ENCODE measurements around the gene ENTPD7. TPM values are rescaled to one million over a fixed set of nuclear protein-coding genes. Genes with fewer than 3 reads are reported as not detected.
A peak's percentile ranks its signal among the peaks of the same experiment; 100 is the strongest.

The ENTPD7 gene
- total RNA-seq, 1 experiment from 2014 or later, result 44.5 TPM

GRCh38 chr10:99676426-99676825, 17.1 kb downstream of the ENTPD7 start:
- in situ Hi-C loops (cut with HindIII; ENCODE audit: low pct_unique_long_range_greater_than_20kb, low sequenced_read_pairs), result no loop called here
- no peak for DNase-seq (ENCODE audit: low read depth)

GRCh38 chr10:99676895-99677294, 17.6 kb downstream of the ENTPD7 start:
- in situ Hi-C loops (cut with HindIII; ENCODE audit: low pct_unique_long_range_greater_than_20kb, low sequenced_read_pairs), result no loop called here
- DNase-seq (ENCODE audit: low read depth), result no peak

GRCh38 chr10:99678921-99679320, 19.6 kb downstream of the ENTPD7 start:
- in situ Hi-C loops (cut with HindIII; ENCODE audit: low pct_unique_long_range_greater_than_20kb, low sequenced_read_pairs), result no loop called here
- no peak for DNase-seq (ENCODE audit: low read depth)

- peak; percentile 72 for DNase-seq (ENCODE audit: low read depth)
- in situ Hi-C loops (cut with HindIII; ENCODE audit: low pct_unique_long_range_greater_than_20kb, low sequenced_read_pairs), result no loop called here
These were observed 22.2 kb downstream of the ENTPD7 start for GRCh38 chr10:99681553-99681952.

GRCh38 chr10:99682032-99682431, 22.7 kb downstream of the ENTPD7 start:
- DNase-seq (ENCODE audit: low read depth), result peak; percentile 74
- in situ Hi-C loops (cut with HindIII; ENCODE audit: low pct_unique_long_range_greater_than_20kb, low sequenced_read_pairs), result no loop called here

GRCh38 chr10:99682752-99683151, 23.4 kb downstream of the ENTPD7 start:
- in situ Hi-C loops (cut with HindIII; ENCODE audit: low pct_unique_long_range_greater_than_20kb, low sequenced_read_pairs), result no loop called here
- DNase-seq (ENCODE audit: low read depth), result peak; percentile 35

GRCh38 chr10:99685597-99685967, 26.3 kb downstream of the ENTPD7 start:
- peak; percentile 28 for DNase-seq (ENCODE audit: low read depth)
- in situ Hi-C loops (cut with HindIII; ENCODE audit: low pct_unique_long_range_greater_than_20kb, low sequenced_read_pairs), result no loop called here

GRCh38 chr10:99689461-99689860, 30.2 kb downstream of the ENTPD7 start:
- in situ Hi-C loops (cut with HindIII; ENCODE audit: low pct_unique_long_range_greater_than_20kb, low sequenced_read_pairs), result no loop called here
- no peak for DNase-seq (ENCODE audit: low read depth)

- in situ Hi-C loops (cut with HindIII; ENCODE audit: low pct_unique_long_range_greater_than_20kb, low sequenced_read_pairs), result no loop called here
- DNase-seq (ENCODE audit: low read depth), result no peak
These were observed 34.7 kb downstream of the ENTPD7 start for GRCh38 chr10:99693933-99694583.

- in situ Hi-C loops (cut with HindIII; ENCODE audit: low pct_unique_long_range_greater_than_20kb, low sequenced_read_pairs), result no loop called here
- DNase-seq (ENCODE audit: low read depth), result no peak
These were observed 36.5 kb downstream of the ENTPD7 start for GRCh38 chr10:99695761-99696160.

- DNase-seq (ENCODE audit: low read depth), result no peak
- in situ Hi-C loops (cut with HindIII; ENCODE audit: low pct_unique_long_range_greater_than_20kb, low sequenced_read_pairs), result no loop called here
These were observed 39.3 kb downstream of the ENTPD7 start for GRCh38 chr10:99698504-99699080.

- in situ Hi-C loops (cut with HindIII; ENCODE audit: low pct_unique_long_range_greater_than_20kb, low sequenced_read_pairs), result no loop called here
- DNase-seq (ENCODE audit: low read depth), result no peak
These were observed 41.3 kb downstream of the ENTPD7 start for GRCh38 chr10:99700649-99701048.

- in situ Hi-C loops (cut with HindIII; ENCODE audit: low pct_unique_long_range_greater_than_20kb, low sequenced_read_pairs), result no loop called here
- peak; percentile 53 for DNase-seq (ENCODE audit: low read depth)
These were observed 49.2 kb downstream of the ENTPD7 start for GRCh38 chr10:99708428-99709012.

- in situ Hi-C loops (cut with HindIII; ENCODE audit: low pct_unique_long_range_greater_than_20kb, low sequenced_read_pairs), result no loop called here
- peak; percentile 24 for DNase-seq (ENCODE audit: low read depth)
These were observed 50.3 kb downstream of the ENTPD7 start for GRCh38 chr10:99709480-99710229.

GRCh38 chr10:99711129-99711719, 51.9 kb downstream of the ENTPD7 start:
- in situ Hi-C loops (cut with HindIII; ENCODE audit: low pct_unique_long_range_greater_than_20kb, low sequenced_read_pairs), result no loop called here
- DNase-seq (ENCODE audit: low read depth), result peak; percentile 37

GRCh38 chr10:99714446-99714845, 55.1 kb downstream of the ENTPD7 start:
- no peak for DNase-seq (ENCODE audit: low read depth)
- in situ Hi-C loops (cut with HindIII; ENCODE audit: low pct_unique_long_range_greater_than_20kb, low sequenced_read_pairs), result no loop called here

- DNase-seq (ENCODE audit: low read depth), result no peak
- in situ Hi-C loops (cut with HindIII; ENCODE audit: low pct_unique_long_range_greater_than_20kb, low sequenced_read_pairs), result no loop called here
These were observed 61.1 kb downstream of the ENTPD7 start for GRCh38 chr10:99720387-99720786.

GRCh38 chr10:99730026-99730425, 70.7 kb downstream of the ENTPD7 start:
- peak; percentile 72 for DNase-seq (ENCODE audit: low read depth)

More at GRCh38 chr10:99730026-99730425, 70.7 kb downstream of the ENTPD7 start:
- in situ Hi-C loops (cut with HindIII; ENCODE audit: low pct_unique_long_range_greater_than_20kb, low sequenced_read_pairs), result no loop called here

Data from Caki2 (cell line).